Esophagus squamous epithelium (tissue), 4 donors: ENCODE data around the gene MLH1.

ENCODE experiments used
- POLR2A ChIP-seq, 4 donors: fragments of 450-650 bp; IDR thresholded peaks; one replicate each; pipeline ENCODE4 v1.6.1; 2017; ENCODE audit warnings: antibody characterized with exemption in 4 of 4, mild to moderate bottlenecking in 4 of 4, moderate library complexity in 3 of 4
- TF ChIP-seq, protein P1 (sequence below), 6 experiments: fragments of 450-650 bp in 4 of 6; fragments of 200-600 bp in 2 of 6; sonication (generic) in 2 of 6; IDR thresholded peaks; one replicate each; pipeline ENCODE4 v1.5.1; 2016 to 2019; ENCODE audit warnings: antibody characterized with exemption in 6 of 6, mild to moderate bottlenecking in 4 of 6, moderate library complexity in 4 of 6

- TF ChIP-seq, protein P1, sequence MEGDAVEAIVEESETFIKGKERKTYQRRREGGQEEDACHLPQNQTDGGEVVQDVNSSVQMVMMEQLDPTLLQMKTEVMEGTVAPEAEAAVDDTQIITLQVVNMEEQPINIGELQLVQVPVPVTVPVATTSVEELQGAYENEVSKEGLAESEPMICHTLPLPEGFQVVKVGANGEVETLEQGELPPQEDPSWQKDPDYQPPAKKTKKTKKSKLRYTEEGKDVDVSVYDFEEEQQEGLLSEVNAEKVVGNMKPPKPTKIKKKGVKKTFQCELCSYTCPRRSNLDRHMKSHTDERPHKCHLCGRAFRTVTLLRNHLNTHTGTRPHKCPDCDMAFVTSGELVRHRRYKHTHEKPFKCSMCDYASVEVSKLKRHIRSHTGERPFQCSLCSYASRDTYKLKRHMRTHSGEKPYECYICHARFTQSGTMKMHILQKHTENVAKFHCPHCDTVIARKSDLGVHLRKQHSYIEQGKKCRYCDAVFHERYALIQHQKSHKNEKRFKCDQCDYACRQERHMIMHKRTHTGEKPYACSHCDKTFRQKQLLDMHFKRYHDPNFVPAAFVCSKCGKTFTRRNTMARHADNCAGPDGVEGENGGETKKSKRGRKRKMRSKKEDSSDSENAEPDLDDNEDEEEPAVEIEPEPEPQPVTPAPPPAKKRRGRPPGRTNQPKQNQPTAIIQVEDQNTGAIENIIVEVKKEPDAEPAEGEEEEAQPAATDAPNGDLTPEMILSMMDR (IDR thresholded peaks at IDR 0.05), result no peak
- TF ChIP-seq POLR2A (IDR thresholded peaks at IDR 0.05), result no peak
These were observed 2.2 kb upstream of the MLH1 start for GRCh38 chr3:36991147-36991546.
